GM10248 (cell line): ENCODE measurements around the gene ABCA4.
"Not testable (repeated sequence)": the region's sequence is repeated elsewhere in the genome, so short reads cannot be mapped to it uniquely, and the experiment has no call there.

ENCODE experiments used
- CTCF ChIA-PET: fragments of 300-600 bp; sonication (Branson Sonifier 250); formaldehyde crosslinking; extraction: SDS; loops from one replicate; lab custom pipeline; 2021; ENCODE audit warnings: antibody characterized with exemption; lab: Yijun Ruan, JAX
- POLR2A ChIA-PET: fragments of 350-650 bp; sonication (Branson Sonifier 250); formaldehyde crosslinking; extraction: SDS; loops from one replicate; lab custom pipeline; 2020; ENCODE audit warnings: antibody characterized with exemption; lab: Yijun Ruan, JAX
- DNase-seq: peaks from one replicate; pipeline ENCODE4 v3.0.0; 2012; ENCODE audit errors: extremely low spot score
- TF ChIP-seq, protein P1 (sequence below): IDR thresholded peaks from 2 replicates; pipeline ENCODE4 v1.5.1; 2012; ENCODE audit warnings: mild to moderate bottlenecking, low read depth; ENCODE audit errors: extremely low read depth, missing control alignments, control extremely low read depth

Gene ABCA4

DNA sequence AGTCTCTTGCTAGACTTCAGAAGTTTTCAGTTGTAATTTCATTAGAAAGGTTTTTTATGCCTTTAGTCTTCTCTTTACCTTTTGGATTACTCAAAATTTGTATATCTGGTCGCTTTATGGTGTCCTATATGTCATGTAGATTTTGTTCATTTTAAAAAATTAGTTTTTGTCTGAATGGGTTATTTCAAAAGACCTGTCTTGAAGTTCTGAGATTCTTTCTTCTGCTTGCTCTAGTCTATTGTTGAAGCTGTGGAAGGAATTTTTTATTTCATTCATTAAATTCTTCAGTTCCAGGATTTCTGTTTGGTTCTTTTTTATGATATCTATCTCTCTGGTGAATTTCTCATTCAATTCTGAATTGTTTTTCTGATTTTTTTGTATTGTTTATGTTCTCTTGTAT, 165.2 kb downstream of the ABCA4 start:
- POLR2A ChIA-PET, result no interaction called here
- no peak for DNase-seq
- CTCF ChIA-PET, result no interaction called here
- TF ChIP-seq, protein P1, sequence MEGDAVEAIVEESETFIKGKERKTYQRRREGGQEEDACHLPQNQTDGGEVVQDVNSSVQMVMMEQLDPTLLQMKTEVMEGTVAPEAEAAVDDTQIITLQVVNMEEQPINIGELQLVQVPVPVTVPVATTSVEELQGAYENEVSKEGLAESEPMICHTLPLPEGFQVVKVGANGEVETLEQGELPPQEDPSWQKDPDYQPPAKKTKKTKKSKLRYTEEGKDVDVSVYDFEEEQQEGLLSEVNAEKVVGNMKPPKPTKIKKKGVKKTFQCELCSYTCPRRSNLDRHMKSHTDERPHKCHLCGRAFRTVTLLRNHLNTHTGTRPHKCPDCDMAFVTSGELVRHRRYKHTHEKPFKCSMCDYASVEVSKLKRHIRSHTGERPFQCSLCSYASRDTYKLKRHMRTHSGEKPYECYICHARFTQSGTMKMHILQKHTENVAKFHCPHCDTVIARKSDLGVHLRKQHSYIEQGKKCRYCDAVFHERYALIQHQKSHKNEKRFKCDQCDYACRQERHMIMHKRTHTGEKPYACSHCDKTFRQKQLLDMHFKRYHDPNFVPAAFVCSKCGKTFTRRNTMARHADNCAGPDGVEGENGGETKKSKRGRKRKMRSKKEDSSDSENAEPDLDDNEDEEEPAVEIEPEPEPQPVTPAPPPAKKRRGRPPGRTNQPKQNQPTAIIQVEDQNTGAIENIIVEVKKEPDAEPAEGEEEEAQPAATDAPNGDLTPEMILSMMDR, result no peak

- POLR2A ChIA-PET, CTCF ChIA-PET, DNase-seq: not testable (repeated sequence)
These were observed 173.8 kb downstream of the ABCA4 start for GRCh38 chr1:93947002-93947686.
